Tibial nerve (tissue), 4 donors: ENCODE results near the gene MOSMO. TPM values are rescaled to one million over a fixed set of nuclear protein-coding genes. Genes with fewer than 3 reads are reported as not detected.

ENCODE experiments used
- DNase-seq, 2 donors: peaks; one replicate each; pipeline ENCODE4 v3.0.0-alpha.2; 2019; ENCODE audit warnings: low spot score in 2 of 2
- H3K27ac ChIP-seq, 4 donors: fragments of 200-600 bp; sonication (generic) in 3 of 4; one replicate each; pipeline ENCODE4 v1.5.1; 2017 to 2019; ENCODE audit warnings: mild to moderate bottlenecking in 1 of 4
- H3K27me3 ChIP-seq, 2 donors: fragments of 200-600 bp; sonication (generic) in 1 of 2; one replicate each; pipeline versions ENCODE4 v1.5.1 to v1.6.0; 2017 to 2019
- H3K36me3 ChIP-seq, 3 donors: fragments of 200-600 bp; sonication (generic); one replicate each; pipeline ENCODE4 v1.5.1; 2018 to 2019
- H3K4me1 ChIP-seq, 4 donors: fragments of 200-600 bp; sonication (generic) in 3 of 4; one replicate each; pipeline ENCODE4 v1.5.1; 2017 to 2019
- H3K4me3 ChIP-seq, 4 donors: fragments of 200-600 bp; sonication (generic) in 3 of 4; one replicate each; pipeline ENCODE4 v1.5.1; 2017 to 2019; ENCODE audit warnings: mild to moderate bottlenecking in 1 of 4, moderate library complexity in 1 of 4
- H3K9me3 ChIP-seq, 4 donors: fragments of 200-600 bp; sonication (generic) in 3 of 4; one replicate each; pipeline ENCODE4 v1.5.1; 2017 to 2019
- CTCF ChIP-seq, 5 experiments: fragments of 200-600 bp in 3 of 5; fragments of 450-650 bp in 2 of 5; sonication (generic) in 3 of 5; IDR thresholded peaks; one replicate each; pipeline ENCODE4 v1.5.1; 2016 to 2019; ENCODE audit warnings: antibody characterized with exemption in 5 of 5, mild to moderate bottlenecking in 3 of 5, moderate library complexity in 2 of 5
- EP300 ChIP-seq, 2 donors: sonication (generic); formaldehyde crosslinking; IDR thresholded peaks; one replicate each; pipeline ENCODE4 v1.6.1; 2017; ENCODE audit warnings: antibody characterized with exemption in 2 of 2, mild to moderate bottlenecking in 1 of 2
- POLR2A ChIP-seq, 2 donors: fragments of 450-650 bp; IDR thresholded peaks; one replicate each; pipeline ENCODE4 v1.6.1; 2017; ENCODE audit warnings: antibody characterized with exemption in 2 of 2, mild to moderate bottlenecking in 2 of 2, moderate library complexity in 2 of 2
- WGBS, 2 donors: methylation state at CpG; one replicate each; pipeline ENCODE4 v1.1.5; 2018; 5-methylcytosine and 5-hydroxymethylcytosine counted together
- total RNA-seq, 4 donors: library from RNA; depleted of rRNA; stranded (reverse); fragments of >200 nt; gene quantifications; one replicate each; pipeline ENCODE4 v1.1.0, GENCODE V29; 2016

MOSMO gene
- total RNA-seq, 4 donors from 2014 or later, result 19.3 to 33.6 (median 26.0) TPM

GRCh38 chr16:21971856-21972255 lies 36.1 kb upstream of the MOSMO start:
- 91 to 92% methylated on average over 4 of the region's 4 CpGs for WGBS, 2 donors
- Histone ChIP-seq H3K4me1 (no peaks in the 10 kb centered on the region), H3K27me3 (no peaks in the 10 kb centered on the region), H3K27ac (no peak overlapping the region), H3K9me3 (no peaks in the 10 kb centered on the region), H3K36me3 (peaks cover 7 to 100% (median 52%) of the 10 kb centered on the region in 3 donors), H3K4me3 (no peak overlapping the region)
- TF ChIP-seq CTCF (IDR thresholded peaks at IDR 0.05) (no peak), POLR2A (IDR thresholded peaks at IDR 0.05) (no peak), EP300 (IDR thresholded peaks at IDR 0.05) (no peak)
- DNase-seq, result no peak

- Histone ChIP-seq H3K36me3 (peaks cover 3 to 100% (median 36%) of the 10 kb centered on the region in 3 donors), H3K9me3 (no peaks in the 10 kb centered on the region), H3K4me1 (no peaks in the 10 kb centered on the region), H3K27ac (no peak overlapping the region), H3K27me3 (no peaks in the 10 kb centered on the region), H3K4me3 (no peak overlapping the region)
- no peak for TF ChIP-seq POLR2A (IDR thresholded peaks at IDR 0.05)
- TF ChIP-seq CTCF (IDR thresholded peaks at IDR 0.05), result no peak
- TF ChIP-seq EP300 (IDR thresholded peaks at IDR 0.05), result no peak
- no peak for DNase-seq
- WGBS, 2 donors, result 97% methylated on average over 2 of the region's 2 CpGs
These were observed 34.0 kb upstream of the MOSMO start for GRCh38 chr16:21973945-21974344.

- WGBS, 2 donors, result 89 to 93% methylated on average over 4 of the region's 4 CpGs
- TF ChIP-seq CTCF (IDR thresholded peaks at IDR 0.05) (no peak), POLR2A (IDR thresholded peaks at IDR 0.05) (no peak), EP300 (IDR thresholded peaks at IDR 0.05) (no peak)
- Histone ChIP-seq H3K27me3 (no peaks in the 10 kb centered on the region), H3K4me1 (peaks cover 0 to under 1% (median 0%) of the 10 kb centered on the region in 4 donors), H3K36me3 (peaks cover 0 to 100% (median 32%) of the 10 kb centered on the region in 3 donors), H3K9me3 (no peaks in the 10 kb centered on the region), H3K27ac (no peak overlapping the region), H3K4me3 (no peak overlapping the region)
- no peak for DNase-seq
These were observed 27.9 kb upstream of the MOSMO start for GRCh38 chr16:21980032-21980431.

GRCh38 chr16:21982108-21982507 lies 25.8 kb upstream of the MOSMO start:
- H3K4me1 ChIP-seq, result peaks cover 0 to 12% (median 0%) of the 10 kb centered on the region in 4 donors
- TF ChIP-seq EP300 (IDR thresholded peaks at IDR 0.05) (no peak), CTCF (IDR thresholded peaks at IDR 0.05) (no peak), POLR2A (IDR thresholded peaks at IDR 0.05) (no peak)
- H3K4me3 ChIP-seq, result no peak overlapping the region
- no peaks in the 10 kb centered on the region for H3K9me3 ChIP-seq
- H3K27me3 ChIP-seq, result no peaks in the 10 kb centered on the region
- no peak for DNase-seq
- H3K27ac ChIP-seq, result no peak overlapping the region
- WGBS, 2 donors, result 95 to 96% methylated on average over 5 of the region's 5 CpGs
- peaks cover 0 to 95% (median 32%) of the 10 kb centered on the region in 3 donors for H3K36me3 ChIP-seq

- H3K36me3 ChIP-seq, result peaks cover 0 to 76% (median 32%) of the 10 kb centered on the region in 3 donors
- H3K4me3 ChIP-seq, result no peak overlapping the region
- WGBS, 2 donors, result 80 to 86% methylated on average over 3 of the region's 3 CpGs
- H3K27ac ChIP-seq, result no peak overlapping the region
- TF ChIP-seq POLR2A (IDR thresholded peaks at IDR 0.05), result no peak
- TF ChIP-seq CTCF (IDR thresholded peaks at IDR 0.05), result no peak
- no peak for TF ChIP-seq EP300 (IDR thresholded peaks at IDR 0.05)
- no peak for DNase-seq
- H3K4me1 ChIP-seq, result peaks cover 0 to 19% (median 0%) of the 10 kb centered on the region in 4 donors
- no peaks in the 10 kb centered on the region for H3K9me3 ChIP-seq
- no peaks in the 10 kb centered on the region for H3K27me3 ChIP-seq
These were observed 23.8 kb upstream of the MOSMO start for GRCh38 chr16:21984062-21984461.
